Muscle layer of colon (tissue), 2 donors: Measurements from ENCODE around the gene PMP22.

Experiments used
- H3K27ac ChIP-seq: one replicate; pipeline ENCODE4 v1.7.0; 2013; ENCODE audit warnings: low read depth, mild to moderate bottlenecking, low read length, moderate library complexity
- H3K27me3 ChIP-seq, 2 donors: one replicate each; pipeline ENCODE4 v1.7.0; 2013; ENCODE audit warnings: low read length in 2 of 2, mild to moderate bottlenecking in 2 of 2; ENCODE audit not compliant: insufficient read depth in 2 of 2, control insufficient read depth in 1 of 2
- H3K36me3 ChIP-seq: one replicate; pipeline ENCODE4 v1.7.0; 2013; ENCODE audit warnings: mild to moderate bottlenecking, low read length; ENCODE audit not compliant: insufficient read depth
- H3K4me1 ChIP-seq: one replicate; pipeline ENCODE4 v1.7.0; 2013; ENCODE audit warnings: mild to moderate bottlenecking, low read length; ENCODE audit not compliant: insufficient read depth
- H3K4me3 ChIP-seq, 2 donors: one replicate each; pipeline ENCODE4 v1.7.0; 2013; ENCODE audit warnings: low read length in 2 of 2, low read depth in 1 of 2, mild to moderate bottlenecking in 1 of 2, moderate library complexity in 1 of 2
- H3K9ac ChIP-seq: one replicate; pipeline ENCODE4 v1.7.0; 2013; ENCODE audit warnings: low read length
- H3K9me3 ChIP-seq: one replicate; pipeline ENCODE4 v1.7.0; 2013; ENCODE audit warnings: mild to moderate bottlenecking, low read length
- donor health status: abdominal sarcoma.
- donor health status: Adenocarcinoma of cecum.

Gene PMP22

DNA sequence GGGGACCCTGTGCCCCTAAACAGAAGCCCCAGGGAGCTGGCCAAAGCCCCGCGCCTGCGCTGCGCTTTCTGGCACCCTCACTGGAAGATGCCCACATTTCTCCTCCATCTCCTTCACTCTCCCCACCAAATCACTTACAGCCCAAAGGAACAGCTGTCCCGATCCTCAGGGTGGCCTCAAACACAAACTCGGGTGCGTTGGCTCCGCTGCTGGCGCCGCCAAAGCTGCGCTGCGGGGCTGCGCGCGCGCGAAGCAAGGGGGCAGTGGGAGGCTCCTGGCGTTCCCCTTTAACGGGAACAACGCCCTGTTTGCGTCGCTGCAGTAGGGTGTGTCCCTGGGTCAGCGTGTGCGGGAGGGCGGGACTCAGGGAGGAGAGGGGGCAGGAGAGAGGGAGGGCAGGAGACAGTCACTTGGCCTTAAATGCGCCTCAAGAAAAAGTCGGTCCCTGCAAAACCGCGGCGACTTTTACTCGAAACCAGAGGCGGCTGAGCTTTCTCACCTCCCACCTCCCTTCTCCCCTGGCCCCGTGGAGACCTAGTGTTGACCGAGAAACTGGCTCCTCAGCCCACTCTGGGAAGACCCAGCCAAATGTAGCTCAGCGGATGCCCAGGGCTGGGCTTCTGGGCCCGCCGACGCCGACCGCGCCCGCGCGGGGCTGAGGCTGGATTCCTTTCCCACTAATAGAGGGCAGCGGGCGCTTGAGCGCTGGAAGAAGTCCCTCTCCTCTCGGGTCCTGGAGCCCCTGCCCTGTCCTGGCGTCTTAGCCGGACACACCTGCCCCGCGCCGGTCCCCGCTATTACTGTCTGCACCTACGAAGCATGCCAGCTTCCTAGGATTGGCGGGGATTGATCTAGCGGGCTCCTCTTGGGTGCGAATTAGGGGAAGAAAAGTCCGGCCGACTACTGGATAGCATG lies 2.6 kb downstream of the PMP22 start:
- H3K4me3 ChIP-seq, result peak overlapping the region; percentile 86 to 97
- H3K4me1 ChIP-seq, result peaks cover 46% of the 10 kb centered on the region
- peak overlapping the region; percentile 100 for H3K27ac ChIP-seq
- H3K36me3 ChIP-seq, result peaks cover 24% of the 10 kb centered on the region
- no peaks in the 10 kb centered on the region for H3K27me3 ChIP-seq
- no peaks in the 10 kb centered on the region for H3K9me3 ChIP-seq
- H3K9ac ChIP-seq, result peak overlapping the region; percentile 92

- H3K4me3 ChIP-seq, result peak overlapping the region; percentile 86 to 97
- peaks cover 30% of the 10 kb centered on the region for H3K36me3 ChIP-seq
- peak overlapping the region; percentile 100 for H3K27ac ChIP-seq
- no peaks in the 10 kb centered on the region for H3K9me3 ChIP-seq
- H3K27me3 ChIP-seq, result no peaks in the 10 kb centered on the region
- H3K4me1 ChIP-seq, result peaks cover 53% of the 10 kb centered on the region
- peak overlapping the region; percentile 92 for H3K9ac ChIP-seq
These were observed 3.3 kb downstream of the PMP22 start for GRCh38 chr17:15261802-15262290.

- Histone ChIP-seq H3K4me1 (peaks cover 58% of the 10 kb centered on the region), H3K36me3 (peaks cover 35% of the 10 kb centered on the region), H3K27ac (peak overlapping the region; percentile 100), H3K9me3 (no peaks in the 10 kb centered on the region), H3K9ac (peak overlapping the region; percentile 92), H3K27me3 (no peaks in the 10 kb centered on the region), H3K4me3 (peak overlapping the region; percentile 86 to 97)
These were observed 3.8 kb downstream of the PMP22 start for GRCh38 chr17:15261258-15261801.

DNA sequence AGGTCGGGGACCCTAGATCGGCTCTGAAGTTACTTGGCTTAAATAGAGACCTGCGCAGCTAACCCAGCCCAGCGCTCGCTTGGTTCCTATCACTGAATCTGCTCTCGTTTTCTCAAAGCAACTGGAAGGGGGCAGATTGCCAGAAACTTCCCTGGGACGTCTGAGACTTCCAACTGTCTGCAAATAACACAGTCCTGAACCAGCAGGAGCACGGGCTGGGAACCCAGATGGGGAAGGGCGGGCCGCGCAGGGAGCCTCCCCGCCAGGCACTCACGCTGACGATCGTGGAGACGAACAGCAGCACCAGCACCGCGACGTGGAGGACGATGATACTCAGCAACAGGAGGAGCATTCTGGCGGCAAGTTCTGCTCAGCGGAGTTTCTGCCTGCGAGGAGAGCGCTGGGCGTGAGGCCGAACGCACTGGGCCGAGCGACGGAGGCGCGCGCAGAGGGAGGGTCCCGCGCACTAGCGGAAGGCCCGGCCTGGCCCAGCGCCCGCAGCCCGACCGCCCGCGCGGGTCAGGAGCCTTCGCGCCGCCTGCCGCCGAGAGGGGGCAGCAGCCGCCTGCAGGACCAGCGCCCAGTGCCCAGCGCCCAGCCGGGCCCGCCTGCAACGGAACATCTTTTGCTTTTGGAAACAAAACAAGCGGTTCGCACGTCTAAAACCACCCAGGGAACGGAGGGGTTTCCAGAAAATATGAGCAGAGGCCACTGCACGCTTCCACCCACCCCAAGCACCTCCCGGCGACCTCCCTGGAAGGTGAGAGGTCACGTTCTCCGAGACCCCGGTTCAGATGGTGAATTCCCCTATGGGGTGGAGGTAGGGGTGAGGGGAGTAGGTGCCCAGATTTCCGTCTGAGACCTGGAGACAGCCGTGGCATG lies 4.5 kb downstream of the PMP22 start:
- peak overlapping the region; percentile 92 for H3K9ac ChIP-seq
- no peaks in the 10 kb centered on the region for H3K9me3 ChIP-seq
- peaks cover 42% of the 10 kb centered on the region for H3K36me3 ChIP-seq
- peak overlapping the region; percentile 100 for H3K27ac ChIP-seq
- H3K4me1 ChIP-seq, result peaks cover 65% of the 10 kb centered on the region
- H3K27me3 ChIP-seq, result no peaks in the 10 kb centered on the region
- peak overlapping the region; percentile 86 to 97 for H3K4me3 ChIP-seq

DNA sequence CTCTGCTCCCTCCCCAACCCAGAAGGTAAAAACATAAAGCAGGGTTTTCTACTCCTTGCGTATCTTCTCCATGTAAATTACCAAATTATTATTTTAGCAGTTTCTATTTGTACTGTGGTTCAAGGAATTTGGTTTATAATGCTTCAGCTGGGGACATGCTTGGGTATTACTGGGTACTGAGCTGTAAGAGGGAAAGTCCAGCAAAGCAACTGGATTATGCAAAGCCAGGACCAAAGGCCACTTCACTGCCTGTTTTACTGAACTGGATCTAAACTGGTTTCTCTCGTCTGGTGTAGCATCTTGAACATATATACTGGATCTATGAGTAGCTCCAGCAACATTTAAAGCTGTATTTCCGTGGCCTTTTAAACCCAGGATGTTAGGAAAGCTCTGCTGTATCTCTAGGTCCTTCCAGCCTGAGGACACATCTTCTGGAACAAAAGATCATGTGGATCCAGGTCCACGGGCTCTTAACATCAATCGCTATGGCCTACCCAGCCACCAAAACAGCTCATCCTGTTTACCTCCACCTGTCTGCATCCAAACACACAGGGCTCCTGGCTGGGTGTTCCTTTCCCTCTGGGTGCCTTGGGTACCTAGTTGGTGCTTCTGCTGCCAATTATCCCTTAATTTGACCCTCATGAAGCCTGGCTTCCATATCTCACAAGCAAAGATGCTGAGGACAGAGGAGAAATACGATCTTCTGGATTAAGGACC lies 7.2 kb downstream of the PMP22 start:
- Histone ChIP-seq H3K27me3 (no peaks in the 10 kb centered on the region), H3K9ac (peak overlapping the region; percentile 1)

GRCh38 chr17:15257258-15257788 lies 7.8 kb downstream of the PMP22 start:
- Histone ChIP-seq H3K9me3 (no peaks in the 10 kb centered on the region), H3K4me3 (peak overlapping the region in 1 of 2 donors; percentile 35), H3K36me3 (peaks cover 74% of the 10 kb centered on the region), H3K9ac (peak overlapping the region; percentile 17), H3K27me3 (no peaks in the 10 kb centered on the region), H3K4me1 (peaks cover 76% of the 10 kb centered on the region), H3K27ac (peak overlapping the region; percentile 25)

More for the DNA sequence above, 7.2 kb downstream of the PMP22 start:
- peak overlapping the region in 1 of 2 donors; percentile 35 for H3K4me3 ChIP-seq
- peaks cover 70% of the 10 kb centered on the region for H3K4me1 ChIP-seq
- peaks cover 67% of the 10 kb centered on the region for H3K36me3 ChIP-seq
- H3K27ac ChIP-seq, result no peak overlapping the region
- no peaks in the 10 kb centered on the region for H3K9me3 ChIP-seq

DNA sequence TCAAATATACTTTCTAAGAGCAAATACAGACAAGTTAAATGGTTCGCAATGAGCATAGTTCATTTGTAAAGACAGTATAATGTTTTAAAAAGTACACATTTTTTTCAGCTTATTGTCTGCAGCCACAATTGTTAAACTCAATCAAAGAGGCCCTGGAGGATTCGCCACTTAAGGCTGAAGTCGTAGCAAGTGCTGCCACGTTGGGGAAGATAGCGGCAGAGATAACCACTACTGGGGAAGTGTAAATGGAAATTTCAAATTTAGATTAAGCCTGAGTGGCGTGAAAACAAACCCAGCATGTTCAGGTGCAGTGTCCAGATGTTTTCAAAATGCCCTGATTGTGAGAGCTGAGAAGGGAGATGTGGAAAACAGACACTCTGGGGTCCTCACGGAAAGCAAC lies 8.4 kb downstream of the PMP22 start:
- peak overlapping the region in 1 of 2 donors; percentile 35 for H3K4me3 ChIP-seq
- peak overlapping the region; percentile 25 for H3K27ac ChIP-seq
- peaks cover 79% of the 10 kb centered on the region for H3K36me3 ChIP-seq
- peak overlapping the region; percentile 17 for H3K9ac ChIP-seq
- H3K27me3 ChIP-seq, result no peaks in the 10 kb centered on the region
- peaks cover 82% of the 10 kb centered on the region for H3K4me1 ChIP-seq
- no peaks in the 10 kb centered on the region for H3K9me3 ChIP-seq

DNA sequence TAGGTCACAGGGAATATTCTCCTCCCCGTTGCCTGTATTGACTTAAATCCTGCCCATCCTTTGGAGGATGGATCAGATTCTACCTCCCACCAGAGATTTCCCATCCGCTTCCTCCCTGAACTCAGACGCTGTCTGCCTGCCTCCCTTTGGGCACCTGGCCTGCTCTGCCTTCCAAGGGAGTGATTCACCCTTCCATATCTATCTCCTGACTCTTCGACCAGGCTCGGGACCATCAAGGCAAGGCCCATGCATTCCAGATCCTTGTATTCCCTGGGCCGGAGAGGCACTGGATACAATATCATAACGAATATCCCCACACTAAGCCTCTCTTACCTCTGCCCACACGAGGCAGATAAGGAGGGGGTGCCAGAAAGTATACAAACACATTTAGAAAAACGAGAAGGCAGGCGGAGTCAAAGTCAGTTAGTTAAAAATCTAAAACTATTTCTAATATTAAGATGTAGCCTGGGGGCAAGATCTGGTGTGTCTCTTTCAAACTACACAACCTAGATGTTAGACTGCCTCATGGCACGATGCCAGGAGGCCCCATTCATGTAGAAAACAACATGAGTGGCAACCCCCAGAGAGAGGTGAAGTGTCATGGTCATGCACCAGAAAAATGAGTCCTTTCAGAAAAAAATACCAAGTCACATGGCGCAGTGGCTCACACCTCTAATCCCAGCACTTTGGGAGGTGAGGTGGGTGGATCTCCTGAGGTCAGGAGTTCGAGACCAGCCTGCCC lies 9.2 kb downstream of the PMP22 start:
- H3K9me3 ChIP-seq, result no peaks in the 10 kb centered on the region
- no peaks in the 10 kb centered on the region for H3K27me3 ChIP-seq
- H3K4me1 ChIP-seq, result peaks cover 90% of the 10 kb centered on the region
- no peak overlapping the region for H3K9ac ChIP-seq
- no peak overlapping the region for H3K27ac ChIP-seq
- peaks cover 87% of the 10 kb centered on the region for H3K36me3 ChIP-seq
- peak overlapping the region in 1 of 2 donors; percentile 6 for H3K4me3 ChIP-seq

GRCh38 chr17:15250135-15250860 lies 14.8 kb downstream of the PMP22 start:
- Histone ChIP-seq H3K9me3 (no peaks in the 10 kb centered on the region), H3K4me3 (no peak overlapping the region), H3K36me3 (peaks cover 67% of the 10 kb centered on the region), H3K4me1 (peaks cover 82% of the 10 kb centered on the region), H3K27ac (no peak overlapping the region), H3K27me3 (no peaks in the 10 kb centered on the region), H3K9ac (no peak overlapping the region)
